HEK293T (cell line): ENCODE data around the gene ANKRD22.

Experiments used
- CTCF ChIA-PET: fragments of 350-600 bp; formaldehyde crosslinking; extraction: SDS; loops from one replicate; lab custom pipeline; 2021; ENCODE audit warnings: antibody characterized with exemption, inconsistent platforms; lab: Yijun Ruan, JAX
- POLR2A ChIA-PET: fragments of 350-600 bp; formaldehyde crosslinking; extraction: SDS; loops from one replicate; lab custom pipeline; 2020; ENCODE audit warnings: antibody characterized with exemption, inconsistent platforms; lab: Yijun Ruan, JAX
- DNase-seq: peaks from one replicate; pipeline ENCODE4 v3.0.0; 2012; ENCODE audit warnings: mixed read lengths; ENCODE audit errors: extremely low spot score
- ARNT ChIP-seq: fragments of 450-650 bp; IDR thresholded peaks from 2 replicates; pipeline ENCODE4 v1.6.1; 2017; ENCODE audit warnings: mild to moderate bottlenecking
- BHLHE40 ChIP-seq: fragments of 450-650 bp; IDR thresholded peaks from 2 replicates; pipeline ENCODE4 v1.6.1; 2016; ENCODE audit warnings: mild to moderate bottlenecking, moderate library complexity, borderline replicate concordance
- CTBP1 ChIP-seq: fragments of 450-650 bp; IDR thresholded peaks from 2 replicates; pipeline ENCODE4 v1.6.1; 2016; ENCODE audit warnings: borderline replicate concordance
- ELF4 ChIP-seq: fragments of 450-650 bp; IDR thresholded peaks from 2 replicates; pipeline ENCODE4 v1.6.1; 2017; ENCODE audit warnings: antibody characterized with exemption
- FOXA1 ChIP-seq: fragments of 450-650 bp; IDR thresholded peaks from 2 replicates; pipeline ENCODE4 v1.6.1; 2016; ENCODE audit warnings: mild to moderate bottlenecking
- FOXK2 ChIP-seq: fragments of 450-650 bp; IDR thresholded peaks from 2 replicates; pipeline ENCODE4 v1.6.1; 2016; ENCODE audit warnings: mild to moderate bottlenecking
- FOXM1 ChIP-seq: fragments of 450-650 bp; IDR thresholded peaks from 2 replicates; pipeline ENCODE4 v1.6.1; 2017; ENCODE audit warnings: mild to moderate bottlenecking, borderline replicate concordance
- HDGF ChIP-seq: fragments of 450-650 bp; IDR thresholded peaks from 2 replicates; pipeline ENCODE4 v1.6.1; 2017; ENCODE audit warnings: antibody characterized with exemption, borderline replicate concordance
- L3MBTL2 ChIP-seq: fragments of 450-650 bp; conservative IDR thresholded peaks from 2 replicates; pipeline ENCODE4 v1.6.1; 2016; ENCODE audit warnings: mild to moderate bottlenecking
- LEF1 ChIP-seq: fragments of 450-650 bp; IDR thresholded peaks from 2 replicates; pipeline ENCODE4 v1.6.1; 2017; ENCODE audit warnings: mild to moderate bottlenecking, borderline replicate concordance
- NFRKB ChIP-seq: fragments of 450-650 bp; IDR thresholded peaks from 2 replicates; pipeline ENCODE4 v1.6.1; 2016; ENCODE audit warnings: mild to moderate bottlenecking, moderate library complexity
- PKNOX1 ChIP-seq: fragments of 450-650 bp; IDR thresholded peaks from 2 replicates; pipeline ENCODE4 v1.6.1; 2016
- SP1 ChIP-seq: fragments of 450-650 bp; IDR thresholded peaks from 2 replicates; pipeline ENCODE4 v1.6.1; 2017
- SUZ12 ChIP-seq: fragments of 450-650 bp; IDR thresholded peaks from 2 replicates; pipeline ENCODE4 v1.6.1; 2016; ENCODE audit warnings: mild to moderate bottlenecking
- TARDBP ChIP-seq: fragments of 450-650 bp; IDR thresholded peaks from 2 replicates; pipeline ENCODE4 v1.6.1; 2016
- ZNF384 ChIP-seq: fragments of 450-650 bp; IDR thresholded peaks from 2 replicates; pipeline ENCODE4 v1.6.1; 2016

ANKRD22 gene

GRCh38 chr10:88866454-88866853 is 14.8 kb upstream of the ANKRD22 start:
- CTCF ChIA-PET = no interaction called here

GRCh38 chr10:88865281-88865876 is 13.7 kb upstream of the ANKRD22 start:
- ChIA-PET POLR2A (no interaction called here), CTCF (interaction anchor here (0.6 kb wide), 1 partner anchor 63 kb away, joined by 3 read pairs; no protein-coding TSS in a partner anchor)
- TF ChIP-seq SUZ12 (no peak), FOXK2 (no peak), CTBP1 (no peak), L3MBTL2 (no peak), PKNOX1 (no peak), FOXA1 (no peak), TARDBP (no peak), HDGF (no peak), SP1 (no peak), ELF4 (no peak), LEF1 (no peak), NFRKB (no peak), FOXM1 (no peak), BHLHE40 (no peak), ARNT (no peak)
- DNase-seq = no peak

More at GRCh38 chr10:88866454-88866853, 14.8 kb upstream of the ANKRD22 start:
- no peak for DNase-seq
- POLR2A ChIA-PET = no interaction called here
- TF ChIP-seq ARNT (no peak), FOXM1 (no peak), CTBP1 (no peak), SP1 (no peak), ELF4 (no peak), L3MBTL2 (no peak), TARDBP (no peak), HDGF (no peak), FOXK2 (no peak)

- no peak for DNase-seq
- POLR2A ChIA-PET = no interaction called here
- TF ChIP-seq ELF4 (no peak), ZNF384 (no peak), FOXM1 (no peak), HDGF (no peak), SP1 (no peak), CTBP1 (no peak), SUZ12 (no peak), FOXA1 (no peak), BHLHE40 (no peak), PKNOX1 (no peak), L3MBTL2 (no peak), TARDBP (no peak), ARNT (no peak), FOXK2 (no peak), NFRKB (no peak), LEF1 (no peak)
- CTCF ChIA-PET = no interaction called here
Measured at GRCh38 chr10:88861036-88861435, 9.4 kb upstream of the ANKRD22 start.

- no peak for DNase-seq
- ChIA-PET POLR2A (no interaction called here), CTCF (no interaction called here)
- no peak for TF ChIP-seq NFRKB
- no peak for TF ChIP-seq L3MBTL2
- TF ChIP-seq HDGF = no peak
Measured at GRCh38 chr10:88858491-88858890, 6.8 kb upstream of the ANKRD22 start.

- no peak for DNase-seq
- POLR2A ChIA-PET = no interaction called here
- CTCF ChIA-PET = interaction anchor here (1.7 kb wide), 1 partner anchor 22 kb away, joined by 5 read pairs; no protein-coding TSS in a partner anchor
- no peak for TF ChIP-seq ZNF384
- no peak for TF ChIP-seq ARNT
- TF ChIP-seq HDGF = no peak
- no peak for TF ChIP-seq ELF4
- no peak for TF ChIP-seq CTBP1
- no peak for TF ChIP-seq SP1
- no peak for TF ChIP-seq FOXA1
- no peak for TF ChIP-seq FOXM1
Measured at GRCh38 chr10:88857831-88858230, 6.2 kb upstream of the ANKRD22 start.

GRCh38 chr10:88854684-88855083 is 3.0 kb upstream of the ANKRD22 start:
- no peak for DNase-seq
- POLR2A ChIA-PET = no interaction called here
- no peak for TF ChIP-seq ELF4
- no peak for TF ChIP-seq ZNF384
- TF ChIP-seq HDGF = no peak
- TF ChIP-seq L3MBTL2 = no peak
- TF ChIP-seq FOXM1 = no peak
- CTCF ChIA-PET = interaction anchor here (0.7 kb wide), 2 partner anchors 19 to 491 kb away, joined by 3 read pairs; no protein-coding TSS in a partner anchor
